ENCODE measurements around the gene POLR2I. TPM values are rescaled to one million over a fixed set of nuclear protein-coding genes. Genes with fewer than 3 reads are reported as not detected.

The POLR2I gene
- polyA plus RNA-seq, 1 donor from 2014 or later, result 159 TPM

GRCh38 chr19:36149673-36150406 is 35.2 kb upstream of the POLR2I start:
- Histone ChIP-seq H3K79me2 (replicated peaks; ENCODE audit: insufficient read depth, low read length) (no peaks in the 10 kb centered on the region), H3K9me3 (ENCODE audit: low read length) (no peaks in the 10 kb centered on the region), H4K20me1 (ENCODE audit: insufficient read depth) (no peaks in the 10 kb centered on the region), H3F3A (ENCODE audit: insufficient read depth, low read length, poor library complexity, severe bottlenecking) (no peaks in the 10 kb centered on the region), H3K27me3 (ENCODE audit: insufficient read depth, low read depth, low read length) (no peaks in the 10 kb centered on the region), H3K4me3 (ENCODE audit: low read length) (no peak overlapping the region), H3K36me3 (ENCODE audit: insufficient read depth, low read length) (peaks cover 9% of the 10 kb centered on the region), H3K9ac (ENCODE audit: low read length) (no peak overlapping the region), H3K27ac (ENCODE audit: low read length) (no peak overlapping the region), H3K4me2 (ENCODE audit: low read length) (no peak overlapping the region), H3K9me2 (ENCODE audit: insufficient read depth, low read length) (no peaks in the 10 kb centered on the region), H2AFZ (ENCODE audit: low read depth, low read length) (no peak overlapping the region)
- TF ChIP-seq SMC3 (conservative IDR thresholded peaks at IDR 0.05; ENCODE audit: poor library complexity), result no peak
- no peak for TF ChIP-seq RAD21 (conservative IDR thresholded peaks at IDR 0.05)
- no peak for TF ChIP-seq MXI1 (conservative IDR thresholded peaks at IDR 0.05; ENCODE audit: poor library complexity, severe bottlenecking)
- no peak for TF ChIP-seq POLR2AphosphoS5 (IDR thresholded peaks at IDR 0.05)
- TF ChIP-seq, protein P1, sequence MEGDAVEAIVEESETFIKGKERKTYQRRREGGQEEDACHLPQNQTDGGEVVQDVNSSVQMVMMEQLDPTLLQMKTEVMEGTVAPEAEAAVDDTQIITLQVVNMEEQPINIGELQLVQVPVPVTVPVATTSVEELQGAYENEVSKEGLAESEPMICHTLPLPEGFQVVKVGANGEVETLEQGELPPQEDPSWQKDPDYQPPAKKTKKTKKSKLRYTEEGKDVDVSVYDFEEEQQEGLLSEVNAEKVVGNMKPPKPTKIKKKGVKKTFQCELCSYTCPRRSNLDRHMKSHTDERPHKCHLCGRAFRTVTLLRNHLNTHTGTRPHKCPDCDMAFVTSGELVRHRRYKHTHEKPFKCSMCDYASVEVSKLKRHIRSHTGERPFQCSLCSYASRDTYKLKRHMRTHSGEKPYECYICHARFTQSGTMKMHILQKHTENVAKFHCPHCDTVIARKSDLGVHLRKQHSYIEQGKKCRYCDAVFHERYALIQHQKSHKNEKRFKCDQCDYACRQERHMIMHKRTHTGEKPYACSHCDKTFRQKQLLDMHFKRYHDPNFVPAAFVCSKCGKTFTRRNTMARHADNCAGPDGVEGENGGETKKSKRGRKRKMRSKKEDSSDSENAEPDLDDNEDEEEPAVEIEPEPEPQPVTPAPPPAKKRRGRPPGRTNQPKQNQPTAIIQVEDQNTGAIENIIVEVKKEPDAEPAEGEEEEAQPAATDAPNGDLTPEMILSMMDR (IDR thresholded peaks at IDR 0.05; ENCODE audit: poor library complexity, severe bottlenecking), result no peak
- no peak for TF ChIP-seq TAF1 (IDR thresholded peaks at IDR 0.05; ENCODE audit: low read depth)
- no peak for TF ChIP-seq EZH2 (IDR thresholded peaks at IDR 0.05; ENCODE audit: borderline replicate concordance, insufficient read depth, low read length, poor library complexity, severe bottlenecking)

DNA sequence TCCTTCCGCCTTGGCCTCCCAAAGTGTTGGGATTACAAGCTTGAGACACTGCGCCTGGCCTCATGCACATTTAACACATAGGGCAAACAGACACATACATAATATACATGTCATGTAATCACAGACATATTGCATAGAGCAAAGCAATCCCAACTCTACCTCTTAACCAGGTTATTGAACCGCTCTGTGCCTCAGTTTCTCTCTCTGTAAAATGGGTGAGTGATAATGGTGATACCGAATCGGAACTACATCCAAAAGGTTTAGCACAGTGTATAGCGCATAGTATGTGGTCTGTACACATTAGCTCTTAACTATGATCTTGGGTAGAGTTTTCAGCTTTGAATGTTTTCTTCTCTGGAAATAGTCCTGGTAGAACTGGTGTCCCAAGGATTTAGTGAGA is 29.9 kb upstream of the POLR2I start:
- H3K27ac ChIP-seq (ENCODE audit: low read length), result no peak overlapping the region
- no peaks in the 10 kb centered on the region for H3F3A ChIP-seq (ENCODE audit: insufficient read depth, low read length, poor library complexity, severe bottlenecking)
- TF ChIP-seq EP300 (conservative IDR thresholded peaks at IDR 0.05; ENCODE audit: poor library complexity, severe bottlenecking) (no peak), POLR2AphosphoS5 (IDR thresholded peaks at IDR 0.05) (no peak), SMC3 (conservative IDR thresholded peaks at IDR 0.05; ENCODE audit: poor library complexity) (no peak), MXI1 (conservative IDR thresholded peaks at IDR 0.05; ENCODE audit: poor library complexity, severe bottlenecking) (no peak), EZH2 (IDR thresholded peaks at IDR 0.05; ENCODE audit: borderline replicate concordance, insufficient read depth, low read length, poor library complexity, severe bottlenecking) (no peak)
- TF ChIP-seq, protein P1 (IDR thresholded peaks at IDR 0.05; ENCODE audit: poor library complexity, severe bottlenecking), result no peak
- H3K9ac ChIP-seq (ENCODE audit: low read length), result no peak overlapping the region
- no peaks in the 10 kb centered on the region for H4K20me1 ChIP-seq (ENCODE audit: insufficient read depth)
- H3K9me2 ChIP-seq (ENCODE audit: insufficient read depth, low read length), result no peaks in the 10 kb centered on the region
- no peak overlapping the region for H2AFZ ChIP-seq (ENCODE audit: low read depth, low read length)
- no peak overlapping the region for H3K4me3 ChIP-seq (ENCODE audit: low read length)
- peaks cover 13% of the 10 kb centered on the region for H3K36me3 ChIP-seq (ENCODE audit: insufficient read depth, low read length)
- H3K9me3 ChIP-seq (ENCODE audit: low read length), result no peaks in the 10 kb centered on the region
- H3K27me3 ChIP-seq (ENCODE audit: insufficient read depth, low read depth, low read length), result no peaks in the 10 kb centered on the region
- peaks cover 9% of the 10 kb centered on the region for H3K79me2 ChIP-seq (replicated peaks; ENCODE audit: insufficient read depth, low read length)
- no peak overlapping the region for H3K4me2 ChIP-seq (ENCODE audit: low read length)

- H3F3A ChIP-seq (ENCODE audit: insufficient read depth, low read length, poor library complexity, severe bottlenecking), result no peaks in the 10 kb centered on the region
- H3K36me3 ChIP-seq (ENCODE audit: insufficient read depth, low read length), result peaks cover 13% of the 10 kb centered on the region
- no peak overlapping the region for H3K27ac ChIP-seq (ENCODE audit: low read length)
- no peak overlapping the region for H3K4me3 ChIP-seq (ENCODE audit: low read length)
- no peak overlapping the region for H2AFZ ChIP-seq (ENCODE audit: low read depth, low read length)
- H3K79me2 ChIP-seq (replicated peaks; ENCODE audit: insufficient read depth, low read length), result peaks cover 9% of the 10 kb centered on the region
- H3K9ac ChIP-seq (ENCODE audit: low read length), result no peak overlapping the region
- no peaks in the 10 kb centered on the region for H3K9me2 ChIP-seq (ENCODE audit: insufficient read depth, low read length)
- no peaks in the 10 kb centered on the region for H3K9me3 ChIP-seq (ENCODE audit: low read length)
- TF ChIP-seq, protein P1 (IDR thresholded peaks at IDR 0.05; ENCODE audit: poor library complexity, severe bottlenecking), result no peak
- TF ChIP-seq MXI1 (conservative IDR thresholded peaks at IDR 0.05; ENCODE audit: poor library complexity, severe bottlenecking) (no peak), SMC3 (conservative IDR thresholded peaks at IDR 0.05; ENCODE audit: poor library complexity) (no peak), RAD21 (conservative IDR thresholded peaks at IDR 0.05) (no peak)
- no peaks in the 10 kb centered on the region for H3K27me3 ChIP-seq (ENCODE audit: insufficient read depth, low read depth, low read length)
- H3K4me2 ChIP-seq (ENCODE audit: low read length), result no peak overlapping the region
- H4K20me1 ChIP-seq (ENCODE audit: insufficient read depth), result no peaks in the 10 kb centered on the region
Measured at GRCh38 chr19:36142496-36142895, 27.8 kb upstream of the POLR2I start.

Data from neural cell (in vitro differentiated cells).